MM.1S (cell line): ENCODE measurements around the gene NDST4.
A peak's percentile ranks its signal among the peaks of the same experiment; 100 is the strongest.

ENCODE experiments used
- CTCF ChIP-seq: fragments of 300-600 bp; sonication (generic); IDR thresholded peaks from 2 replicates; pipeline ENCODE4 v1.5.1; 2016; ENCODE audit warnings: antibody characterized with exemption, low read length, mixed read lengths
- EZH2phosphoT487 ChIP-seq: fragments of 300-600 bp; sonication (generic); IDR thresholded peaks from 2 replicates; pipeline ENCODE4 v1.6.1; 2018; ENCODE audit warnings: antibody characterized with exemption, low read length

- TF ChIP-seq EZH2phosphoT487, result no peak
- TF ChIP-seq CTCF, result peak; percentile 30
These were observed 41.4 kb upstream of the NDST4 start for GRCh38 chr4:115154826-115155225.
